DND-41 (cell line): ENCODE results near the gene KIFC3.

Experiments used
- CTCF ChIP-seq: IDR thresholded peaks from 2 replicates; pipeline ENCODE4 v1.5.1; 2012; ENCODE audit warnings: borderline replicate concordance, low read length, moderate library complexity, mild to moderate bottlenecking; ENCODE audit not compliant: poor library complexity, severe bottlenecking; ENCODE audit errors: extremely low read depth
- EZH2 ChIP-seq: IDR thresholded peaks from 3 replicates; pipeline ENCODE4 v1.6.1; 2012; ENCODE audit warnings: borderline replicate concordance, low read depth, mild to moderate bottlenecking, moderate library complexity, low read length, inconsistent platforms; ENCODE audit not compliant: severe bottlenecking

- TF ChIP-seq CTCF (no peak), EZH2 (no peak)
Observed at GRCh38 chr16:57824888-57825287, 22.6 kb upstream of the KIFC3 start.
